Kidney (tissue), 14 donors: ENCODE results near the gene USP21. TPM values are rescaled to one million over a fixed set of nuclear protein-coding genes. Genes with fewer than 3 reads are reported as not detected.

Experiments
- DNase-seq, 5 donors: peaks; one replicate each; pipeline ENCODE4 v3.0.0-alpha.2; 2013 to 2020
- FAIRE-seq: peaks from 2 replicates; lab custom pipeline; 2012; peaks lifted over from hg19 to GRCh38; lab: Jason Lieb, UNC
- H3K27ac ChIP-seq, 2 donors: one replicate each; pipeline ENCODE4 v1.7.0; 2013; ENCODE audit warnings: low read depth in 2 of 2, low read length in 2 of 2, inconsistent platforms in 1 of 2
- H3K27me3 ChIP-seq: one replicate; pipeline ENCODE4 v1.7.1; 2013; ENCODE audit warnings: low read length, inconsistent platforms; ENCODE audit not compliant: control insufficient read depth, insufficient read depth
- H3K36me3 ChIP-seq, 3 donors: one replicate each; pipeline versions ENCODE4 v1.7.0 to v1.7.1; 2013; ENCODE audit warnings: low read length in 3 of 3, control low read depth in 1 of 3, inconsistent platforms in 1 of 3; ENCODE audit not compliant: insufficient read depth in 3 of 3, control insufficient read depth in 2 of 3
- H3K4me1 ChIP-seq, 3 donors: one replicate each; pipeline versions ENCODE4 v1.7.0 to v1.7.1; 2013; ENCODE audit warnings: low read length in 3 of 3, inconsistent platforms in 1 of 3, low read depth in 1 of 3; ENCODE audit not compliant: control insufficient read depth in 2 of 3, insufficient read depth in 2 of 3
- H3K4me3 ChIP-seq, 3 donors: one replicate each; pipeline versions ENCODE4 v1.7.0 to v1.8.1; 2013; ENCODE audit warnings: low read length in 3 of 3, control low read depth in 1 of 3, inconsistent platforms in 1 of 3
- H3K9ac ChIP-seq, 3 donors: one replicate each; pipeline versions ENCODE4 v1.7.0 to v1.7.1; 2013; ENCODE audit warnings: low read length in 3 of 3, control low read depth in 1 of 3, inconsistent platforms in 1 of 3
- H3K9me3 ChIP-seq, 3 donors: one replicate each; pipeline versions ENCODE4 v1.7.0 to v1.7.1; 2013; ENCODE audit warnings: low read length in 3 of 3, control low read depth in 1 of 3, inconsistent platforms in 1 of 3; ENCODE audit not compliant: control insufficient read depth in 2 of 3, insufficient read depth in 1 of 3
- intact Hi-C: fragments of 100-400 bp; cut with DNase I; formaldehyde crosslinking; loops from one replicate; pipeline ENCODE4 v1.11.1; 2022
- polyA plus RNA-seq: library from polyadenylated mRNA; stranded (reverse); fragments of 350-450 nt; fragmentation: Illumina TruSeq; extraction: RNeasy Lipid Tissue Mini Kit (QIAGEN cat#74804); gene quantifications from one replicate; pipeline ENCODE4 v1.2.3, GENCODE V29; 2014; ENCODE audit warnings: low read depth, low replicate concordance; ENCODE audit not compliant: insufficient read depth
- total RNA-seq: library from RNA; stranded (reverse); fragmentation: NEBNext Ultra II Directional; extraction: Animal tissue kit (Norgen Biotek cat#: 25700); gene quantifications from one replicate; pipeline ENCODE4 v1.2.1, GENCODE V29; 2021
- TF ChIP-seq, protein P1 (sequence below): IDR thresholded peaks from 3 replicates; pipeline ENCODE4 v1.5.1; 2012; ENCODE audit warnings: mild to moderate bottlenecking, moderate library complexity, borderline replicate concordance; ENCODE audit not compliant: insufficient read depth; ENCODE audit errors: extremely low read depth
- donor health status: control.
- donor health status: control.
- donor health status: control.
- donor health status: control.
- donor health status: control.
- donor health status: DM: yes; HTN: yes; CAD: no.
- donor health status: Normal renal cell carcinoma (clear cell type).

Gene USP21
- total and polyA plus RNA-seq, 2 donors from 2014 or later = 26.3 to 27.7 TPM

DNA sequence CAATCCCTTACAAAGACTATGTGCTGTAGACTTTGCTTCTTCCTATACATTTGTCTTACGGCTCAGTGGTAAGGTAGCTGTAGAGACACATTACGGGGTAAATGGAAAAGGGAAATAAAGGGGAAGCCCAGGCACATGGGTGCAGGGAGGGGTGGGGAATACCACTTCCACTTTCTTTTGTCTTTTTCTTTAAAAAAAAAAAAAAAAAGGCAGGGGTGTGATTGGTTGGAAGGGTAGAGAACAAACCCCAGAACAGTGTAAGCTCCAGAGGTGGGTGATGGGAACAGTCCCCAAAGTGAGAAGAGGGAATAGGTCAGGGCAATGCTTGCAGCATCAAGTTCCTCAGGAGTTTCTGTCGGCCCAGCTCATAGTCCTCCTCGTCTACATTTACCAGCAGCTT lies 37.5 kb upstream of the USP21 start:
- Histone ChIP-seq H3K9me3 (no peaks in the 10 kb centered on the region), H3K36me3 (peaks cover 5 to 50% (median 31%) of the 10 kb centered on the region in 3 donors), H3K27ac (no peak overlapping the region), H3K9ac (no peak overlapping the region), H3K4me3 (no peak overlapping the region), H3K4me1 (peaks cover 4 to 26% (median 23%) of the 10 kb centered on the region in 3 donors), H3K27me3 (no peaks in the 10 kb centered on the region)
- intact Hi-C loops = no loop called here
- DNase-seq (no peak), FAIRE-seq (no peak)
- TF ChIP-seq, protein P1, sequence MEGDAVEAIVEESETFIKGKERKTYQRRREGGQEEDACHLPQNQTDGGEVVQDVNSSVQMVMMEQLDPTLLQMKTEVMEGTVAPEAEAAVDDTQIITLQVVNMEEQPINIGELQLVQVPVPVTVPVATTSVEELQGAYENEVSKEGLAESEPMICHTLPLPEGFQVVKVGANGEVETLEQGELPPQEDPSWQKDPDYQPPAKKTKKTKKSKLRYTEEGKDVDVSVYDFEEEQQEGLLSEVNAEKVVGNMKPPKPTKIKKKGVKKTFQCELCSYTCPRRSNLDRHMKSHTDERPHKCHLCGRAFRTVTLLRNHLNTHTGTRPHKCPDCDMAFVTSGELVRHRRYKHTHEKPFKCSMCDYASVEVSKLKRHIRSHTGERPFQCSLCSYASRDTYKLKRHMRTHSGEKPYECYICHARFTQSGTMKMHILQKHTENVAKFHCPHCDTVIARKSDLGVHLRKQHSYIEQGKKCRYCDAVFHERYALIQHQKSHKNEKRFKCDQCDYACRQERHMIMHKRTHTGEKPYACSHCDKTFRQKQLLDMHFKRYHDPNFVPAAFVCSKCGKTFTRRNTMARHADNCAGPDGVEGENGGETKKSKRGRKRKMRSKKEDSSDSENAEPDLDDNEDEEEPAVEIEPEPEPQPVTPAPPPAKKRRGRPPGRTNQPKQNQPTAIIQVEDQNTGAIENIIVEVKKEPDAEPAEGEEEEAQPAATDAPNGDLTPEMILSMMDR = no peak

DNA sequence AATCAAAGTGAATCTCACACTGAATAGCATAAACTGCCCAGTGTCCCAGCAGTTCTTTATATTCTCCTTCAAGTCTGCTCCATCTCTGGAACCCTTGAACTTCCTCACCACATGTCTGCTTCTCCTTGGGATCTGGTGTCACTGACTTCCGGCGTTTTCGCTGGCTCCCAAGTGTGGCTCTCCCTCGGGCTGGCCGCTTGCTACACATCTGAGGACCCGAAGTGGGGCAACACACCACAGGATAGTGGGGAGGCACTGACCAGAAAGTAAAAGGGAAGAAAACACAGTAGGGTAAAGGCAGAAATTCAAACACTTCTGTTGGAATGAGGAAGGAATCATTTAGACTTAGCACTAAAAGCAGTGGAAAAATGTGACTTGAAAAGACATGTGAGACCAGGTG lies 36.3 kb upstream of the USP21 start:
- TF ChIP-seq, protein P1 = no peak
- H3K36me3 ChIP-seq = peaks cover 8 to 60% (median 38%) of the 10 kb centered on the region in 3 donors
- H3K9me3 ChIP-seq = no peaks in the 10 kb centered on the region
- H3K27ac ChIP-seq = no peak overlapping the region
- no peak for FAIRE-seq
- peaks cover 4 to 36% (median 27%) of the 10 kb centered on the region in 3 donors for H3K4me1 ChIP-seq
- H3K27me3 ChIP-seq = no peaks in the 10 kb centered on the region
- no peak overlapping the region for H3K4me3 ChIP-seq
- no peak overlapping the region for H3K9ac ChIP-seq
- intact Hi-C loops = no loop called here
- no peak for DNase-seq

DNA sequence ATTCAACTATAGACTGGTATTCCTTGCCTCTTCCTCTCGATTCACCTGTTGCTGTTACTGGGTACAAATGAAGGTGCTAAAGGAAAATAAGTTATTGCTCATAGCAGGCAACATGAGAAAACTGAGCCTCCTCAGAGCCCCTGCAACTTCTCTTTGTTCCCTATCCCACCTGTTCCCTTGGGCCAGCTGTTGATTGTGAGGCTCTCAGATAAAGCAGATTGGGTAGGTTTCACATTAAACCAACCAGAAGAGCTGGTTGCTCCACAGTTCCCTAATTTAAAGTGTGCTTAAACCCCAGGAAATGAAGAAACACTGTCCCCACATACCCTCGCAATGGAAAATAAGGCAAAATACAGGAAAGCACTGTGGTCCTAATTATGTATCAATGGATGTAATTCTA lies 31.7 kb upstream of the USP21 start:
- H3K36me3 ChIP-seq = peaks cover 6 to 49% (median 24%) of the 10 kb centered on the region in 3 donors
- H3K4me3 ChIP-seq = no peak overlapping the region
- TF ChIP-seq, protein P1 = no peak
- no peaks in the 10 kb centered on the region for H3K27me3 ChIP-seq
- H3K27ac ChIP-seq = no peak overlapping the region
- peaks cover 0 to 19% (median 11%) of the 10 kb centered on the region in 3 donors for H3K4me1 ChIP-seq
- peak overlapping the region in 2 of 3 donors; percentile 34 to 46 for H3K9ac ChIP-seq
- FAIRE-seq (no peak), DNase-seq (no peak)
- H3K9me3 ChIP-seq = no peaks in the 10 kb centered on the region
- intact Hi-C loops = no loop called here
